ENCODE results near the gene SKAP1. TPM values are rescaled to one million over a fixed set of nuclear protein-coding genes. Genes with fewer than 3 reads are reported as not detected.

SKAP1 gene
- total RNA-seq, 1 experiment from 2014 or later = 0.31 TPM

- Histone ChIP-seq H3K9me3 (ENCODE audit: insufficient read depth, low read depth) (no peaks in the 10 kb centered on the region), H3K4me3 (no peak overlapping the region), H3K27ac (no peak overlapping the region), H3K36me3 (ENCODE audit: low read depth) (no peaks in the 10 kb centered on the region), H3F3A (ENCODE audit: insufficient read depth, low read depth) (no peaks in the 10 kb centered on the region), H3K4me2 (no peak overlapping the region), H3K27me3 (ENCODE audit: insufficient read depth, low read depth) (no peaks in the 10 kb centered on the region), H3K4me1 (replicated peaks; ENCODE audit: insufficient read depth) (peaks cover 7% of the 10 kb centered on the region), H3K9me2 (ENCODE audit: insufficient read depth) (no peaks in the 10 kb centered on the region), H3K79me2 (ENCODE audit: low read depth) (no peaks in the 10 kb centered on the region), H4K20me1 (ENCODE audit: insufficient read depth) (no peaks in the 10 kb centered on the region), H2AFZ (no peak overlapping the region)
- no TSS peak for BruUV-seq (replicated peaks)
- DNase-seq = no peak
- CTCF ChIA-PET = interaction anchor here (2.7 kb wide), 1 partner anchor 42 kb away, joined by 21 read pairs; no protein-coding TSS in a partner anchor
- TF ChIP-seq EZH2 (IDR thresholded peaks at IDR 0.05; ENCODE audit: low read depth) (no peak), CTCF (conservative IDR thresholded peaks at IDR 0.05) (no peak)
- POLR2A ChIA-PET (ENCODE audit: unreplicated experiment) = interaction anchor here (0.7 kb wide), 1 partner anchor 15 kb away, joined by 4 read pairs; no protein-coding TSS in a partner anchor
- intact Hi-C loops (cut with micrococcal nuclease; ENCODE audit: unreplicated experiment) = loop anchor here (2.0 to 5.0 kb wide), 3 partner anchors 79 to 360 kb away; no protein-coding TSS in a partner anchor
These were observed 171.7 kb downstream of the SKAP1 start for GRCh38 chr17:48258331-48258730.

GRCh38 chr17:48255759-48256158 is 174.3 kb downstream of the SKAP1 start:
- H3K36me3 ChIP-seq (ENCODE audit: low read depth) = no peaks in the 10 kb centered on the region
- no TSS peak for BruUV-seq (replicated peaks)
- POLR2A ChIA-PET (ENCODE audit: unreplicated experiment) = no interaction called here
- intact Hi-C loops (cut with micrococcal nuclease; ENCODE audit: unreplicated experiment) = loop anchor here (5.0 kb wide), 2 partner anchors 82 to 228 kb away; no protein-coding TSS in a partner anchor
- no peak overlapping the region for H3K27ac ChIP-seq
- CTCF ChIA-PET = no interaction called here
- no peaks in the 10 kb centered on the region; the same call in 1 of the 2 replicates for H3K9me3 ChIP-seq (ENCODE audit: insufficient read depth, low read depth)
- no peaks in the 10 kb centered on the region for H4K20me1 ChIP-seq (ENCODE audit: insufficient read depth)
- no peaks in the 10 kb centered on the region for H3K9me2 ChIP-seq (ENCODE audit: insufficient read depth)
- no peaks in the 10 kb centered on the region for H3K79me2 ChIP-seq (ENCODE audit: low read depth)
- no peaks in the 10 kb centered on the region; the same call in 1 of the 2 replicates for H3F3A ChIP-seq (ENCODE audit: insufficient read depth, low read depth)
- no peak overlapping the region for H2AFZ ChIP-seq
- H3K4me3 ChIP-seq = no peak overlapping the region
- H3K4me1 ChIP-seq (replicated peaks; ENCODE audit: insufficient read depth) = peaks cover 7% of the 10 kb centered on the region
- H3K27me3 ChIP-seq (ENCODE audit: insufficient read depth, low read depth) = no peaks in the 10 kb centered on the region
- no peak for TF ChIP-seq CTCF (conservative IDR thresholded peaks at IDR 0.05)
- no peak for TF ChIP-seq EZH2 (IDR thresholded peaks at IDR 0.05; ENCODE audit: low read depth)
- H3K4me2 ChIP-seq = no peak overlapping the region
- no peak for DNase-seq

- H4K20me1 ChIP-seq (ENCODE audit: insufficient read depth) = no peaks in the 10 kb centered on the region
- H3K36me3 ChIP-seq (ENCODE audit: low read depth) = no peaks in the 10 kb centered on the region
- no peaks in the 10 kb centered on the region; the same call in 1 of the 2 replicates for H3F3A ChIP-seq (ENCODE audit: insufficient read depth, low read depth)
- H3K27me3 ChIP-seq (ENCODE audit: insufficient read depth, low read depth) = no peaks in the 10 kb centered on the region
- no peak overlapping the region for H2AFZ ChIP-seq
- ChIA-PET CTCF (interaction anchor here (0.7 kb wide), 1 partner anchor 90 kb away, joined by 4 read pairs; no protein-coding TSS in a partner anchor), POLR2A (ENCODE audit: unreplicated experiment) (no interaction called here)
- TF ChIP-seq CTCF (conservative IDR thresholded peaks at IDR 0.05) (no peak), EZH2 (IDR thresholded peaks at IDR 0.05; ENCODE audit: low read depth) (no peak)
- H3K4me3 ChIP-seq = no peak overlapping the region
- H3K9me3 ChIP-seq (ENCODE audit: insufficient read depth, low read depth) = no peaks in the 10 kb centered on the region; the same call in 1 of the 2 replicates
- no peaks in the 10 kb centered on the region for H3K79me2 ChIP-seq (ENCODE audit: low read depth)
- H3K27ac ChIP-seq = no peak overlapping the region
- BruUV-seq (replicated peaks) = no TSS peak
- no peak overlapping the region for H3K4me2 ChIP-seq
- no peaks in the 10 kb centered on the region for H3K9me2 ChIP-seq (ENCODE audit: insufficient read depth)
- H3K4me1 ChIP-seq (replicated peaks; ENCODE audit: insufficient read depth) = peaks cover 5% of the 10 kb centered on the region
- DNase-seq = no peak
- intact Hi-C loops (cut with micrococcal nuclease; ENCODE audit: unreplicated experiment) = loop anchor here (5.0 kb wide), 2 partner anchors 82 to 228 kb away; no protein-coding TSS in a partner anchor
These were observed 175.1 kb downstream of the SKAP1 start for GRCh38 chr17:48254896-48255295.
